Osteoblast (primary cell): Measurements from ENCODE around the gene MRPS27. TPM values are rescaled to one million over a fixed set of nuclear protein-coding genes. Genes with fewer than 3 reads are reported as not detected.

ENCODE experiments used
- DNase-seq: peaks from one replicate; pipeline ENCODE4 v3.0.0; 2011; ENCODE audit warnings: low spot score, mixed read lengths; ENCODE audit not compliant: insufficient read length; ENCODE audit errors: missing footprints
- H2AFZ ChIP-seq: 2 replicates; pipeline ENCODE4 v1.6.0; 2011; ENCODE audit warnings: mild to moderate bottlenecking, low read length
- H3K27ac ChIP-seq: 2 replicates; pipeline ENCODE4 v1.5.1; 2011; ENCODE audit warnings: mild to moderate bottlenecking, low read depth, low read length, moderate library complexity
- H3K27me3 ChIP-seq: 2 replicates; pipeline ENCODE4 v1.6.0; 2012; ENCODE audit warnings: mild to moderate bottlenecking, control low read depth, inconsistent platforms, low read length, moderate library complexity; ENCODE audit not compliant: insufficient read depth
- H3K36me3 ChIP-seq: 2 replicates; pipeline ENCODE4 v1.5.1; 2011; ENCODE audit warnings: mild to moderate bottlenecking, low read length, control low read depth, moderate library complexity; ENCODE audit not compliant: insufficient read depth
- H3K4me1 ChIP-seq: 2 replicates; pipeline ENCODE4 v1.5.1; 2011; ENCODE audit warnings: mild to moderate bottlenecking, low read length, control low read depth, moderate library complexity; ENCODE audit not compliant: insufficient read depth
- H3K4me2 ChIP-seq: 2 replicates; pipeline ENCODE4 v1.6.0; 2011; ENCODE audit warnings: mild to moderate bottlenecking, low read length; ENCODE audit not compliant: insufficient read depth
- H3K4me3 ChIP-seq: fragments of 200-600 bp; sonication (generic); 3 replicates; pipeline ENCODE4 v1.5.1; 2012; ENCODE audit warnings: mild to moderate bottlenecking, low read length, inconsistent platforms; ENCODE audit not compliant: insufficient read depth
- H3K79me2 ChIP-seq: 2 replicates; pipeline ENCODE4 v1.6.0; 2012; ENCODE audit warnings: mild to moderate bottlenecking, low read length, control low read depth, inconsistent platforms; ENCODE audit not compliant: insufficient read depth
- H3K9me3 ChIP-seq: 2 replicates; pipeline ENCODE4 v1.5.1; 2011; ENCODE audit warnings: low read depth, low read length, control low read depth
- H4K20me1 ChIP-seq: 2 replicates; pipeline ENCODE4 v1.6.0; 2012; ENCODE audit warnings: mild to moderate bottlenecking, low read length, control low read depth; ENCODE audit not compliant: insufficient read depth
- CTCF ChIP-seq: IDR thresholded peaks from 2 replicates; pipeline ENCODE4 v1.5.1; 2011; ENCODE audit warnings: mild to moderate bottlenecking, low read depth, low read length, moderate library complexity; ENCODE audit errors: extremely low read depth
- total RNA-seq: library from RNA; depleted of rRNA; stranded (reverse); fragments of >200 nt; gene quantifications from 2 replicates; pipeline ENCODE4 v1.2.3, GENCODE V29; 2012

Gene MRPS27
- total RNA-seq, 1 donor, result 106 TPM

GRCh38 chr5:72197393-72197792 is 122.6 kb downstream of the MRPS27 start:
- Histone ChIP-seq H3K36me3 (peaks cover 98% of the 10 kb centered on the region), H3K4me1 (no peaks in the 10 kb centered on the region), H3K27ac (no peak overlapping the region), H3K27me3 (no peaks in the 10 kb centered on the region), H4K20me1 (peaks cover 10% of the 10 kb centered on the region), H2AFZ (no peak overlapping the region), H3K4me2 (no peak overlapping the region), H3K79me2 (peaks cover 78% of the 10 kb centered on the region), H3K4me3 (no peak overlapping the region), H3K9me3 (no peaks in the 10 kb centered on the region)
- no peak for TF ChIP-seq CTCF
- no peak for DNase-seq

- Histone ChIP-seq H3K79me2 (peaks cover 85% of the 10 kb centered on the region), H3K27me3 (no peaks in the 10 kb centered on the region), H2AFZ (no peak overlapping the region), H3K4me1 (no peaks in the 10 kb centered on the region), H3K9me3 (no peaks in the 10 kb centered on the region), H3K27ac (no peak overlapping the region), H3K4me2 (no peak overlapping the region), H3K4me3 (no peak overlapping the region), H3K36me3 (peaks cover 90% of the 10 kb centered on the region), H4K20me1 (peaks cover 10% of the 10 kb centered on the region)
- no peak for TF ChIP-seq CTCF
- no peak for DNase-seq
Measured at GRCh38 chr5:72195581-72195980, 124.5 kb downstream of the MRPS27 start.

- Histone ChIP-seq H2AFZ (no peak overlapping the region), H4K20me1 (peaks cover 6% of the 10 kb centered on the region), H3K27ac (no peak overlapping the region), H3K9me3 (no peaks in the 10 kb centered on the region), H3K27me3 (no peaks in the 10 kb centered on the region), H3K36me3 (peaks cover 90% of the 10 kb centered on the region), H3K79me2 (peaks cover 84% of the 10 kb centered on the region), H3K4me3 (no peak overlapping the region), H3K4me1 (no peaks in the 10 kb centered on the region), H3K4me2 (no peak overlapping the region)
- DNase-seq, result no peak
- TF ChIP-seq CTCF, result no peak
Measured at GRCh38 chr5:72194846-72195245, 125.2 kb downstream of the MRPS27 start.

GRCh38 chr5:72191404-72191803 is 128.6 kb downstream of the MRPS27 start:
- no peak for TF ChIP-seq CTCF
- Histone ChIP-seq H3K4me3 (no peak overlapping the region), H3K9me3 (no peaks in the 10 kb centered on the region), H3K79me2 (peaks cover 79% of the 10 kb centered on the region), H3K4me2 (no peak overlapping the region), H3K4me1 (no peaks in the 10 kb centered on the region), H3K27ac (no peak overlapping the region), H3K27me3 (no peaks in the 10 kb centered on the region), H2AFZ (no peak overlapping the region), H4K20me1 (peaks cover 5% of the 10 kb centered on the region), H3K36me3 (peaks cover 90% of the 10 kb centered on the region)
- no peak for DNase-seq
